ENCODE data around the gene TNFSF4. TPM values are rescaled to one million over a fixed set of nuclear protein-coding genes. Genes with fewer than 3 reads are reported as not detected.

Gene TNFSF4
- total RNA-seq, 2 experiments from 2014 or later: 0.17 to 0.33 TPM

DNA sequence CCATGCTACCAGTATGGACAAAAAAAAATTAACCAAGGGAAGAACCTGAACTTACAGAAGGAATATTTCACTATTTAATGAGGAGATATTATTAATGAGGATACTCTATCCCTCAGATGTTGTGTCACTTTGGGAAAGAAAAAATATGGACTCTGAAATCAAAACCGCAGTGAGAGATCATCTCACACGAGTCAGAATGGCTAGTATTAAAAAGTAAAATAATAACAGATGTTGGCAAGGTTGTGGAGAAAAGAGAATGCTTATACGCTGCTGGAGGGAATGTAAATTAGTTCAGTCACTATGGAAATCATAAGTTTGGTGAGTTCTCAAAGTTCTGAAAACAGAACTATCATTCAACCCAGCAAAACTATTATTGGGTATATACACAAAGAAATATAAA, 30.9 kb downstream of the TNFSF4 start:
- Histone ChIP-seq H3K27me3 (ENCODE audit: control insufficient read depth in 1 of 2, insufficient read depth in 2 of 2, low read length in 2 of 2) (no peaks in the 10 kb centered on the region), H3K4me1 (ENCODE audit: insufficient read depth, low read length) (no peaks in the 10 kb centered on the region), H3K27ac (ENCODE audit: low read depth in 1 of 2, low read length in 2 of 2) (no peak overlapping the region), H3K9me3 (ENCODE audit: control insufficient read depth in 1 of 2, insufficient read depth in 1 of 2, low read length in 2 of 2) (peaks cover 18 to 31% of the 10 kb centered on the region in 2 experiments), H3K4me3 (ENCODE audit: low read length) (no peak overlapping the region), H3K36me3 (ENCODE audit: insufficient read depth, low read length) (no peaks in the 10 kb centered on the region)
- Mint-ChIP-seq H3K4me1 (ENCODE audit: low read depth) (peaks cover 7% of the 10 kb centered on the region), H3K27ac (no peak overlapping the region), H3K36me3 (ENCODE audit: low read depth) (peaks cover 15% of the 10 kb centered on the region), H3K4me3 (no peak overlapping the region), H3K27me3 (no peaks in the 10 kb centered on the region), H3K9me3 (peaks cover 24% of the 10 kb centered on the region)
- no peak for ATAC-seq (ENCODE audit: poor library complexity)
- intact Hi-C loops (cut with DNase I, micrococcal nuclease): no loop called here
- ChIA-PET POLR2A (no interaction called here), CTCF (no interaction called here)
- TF ChIP-seq, protein P1, sequence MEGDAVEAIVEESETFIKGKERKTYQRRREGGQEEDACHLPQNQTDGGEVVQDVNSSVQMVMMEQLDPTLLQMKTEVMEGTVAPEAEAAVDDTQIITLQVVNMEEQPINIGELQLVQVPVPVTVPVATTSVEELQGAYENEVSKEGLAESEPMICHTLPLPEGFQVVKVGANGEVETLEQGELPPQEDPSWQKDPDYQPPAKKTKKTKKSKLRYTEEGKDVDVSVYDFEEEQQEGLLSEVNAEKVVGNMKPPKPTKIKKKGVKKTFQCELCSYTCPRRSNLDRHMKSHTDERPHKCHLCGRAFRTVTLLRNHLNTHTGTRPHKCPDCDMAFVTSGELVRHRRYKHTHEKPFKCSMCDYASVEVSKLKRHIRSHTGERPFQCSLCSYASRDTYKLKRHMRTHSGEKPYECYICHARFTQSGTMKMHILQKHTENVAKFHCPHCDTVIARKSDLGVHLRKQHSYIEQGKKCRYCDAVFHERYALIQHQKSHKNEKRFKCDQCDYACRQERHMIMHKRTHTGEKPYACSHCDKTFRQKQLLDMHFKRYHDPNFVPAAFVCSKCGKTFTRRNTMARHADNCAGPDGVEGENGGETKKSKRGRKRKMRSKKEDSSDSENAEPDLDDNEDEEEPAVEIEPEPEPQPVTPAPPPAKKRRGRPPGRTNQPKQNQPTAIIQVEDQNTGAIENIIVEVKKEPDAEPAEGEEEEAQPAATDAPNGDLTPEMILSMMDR (IDR thresholded peaks at IDR 0.05): no peak
- DNase-seq: no peak

DNA sequence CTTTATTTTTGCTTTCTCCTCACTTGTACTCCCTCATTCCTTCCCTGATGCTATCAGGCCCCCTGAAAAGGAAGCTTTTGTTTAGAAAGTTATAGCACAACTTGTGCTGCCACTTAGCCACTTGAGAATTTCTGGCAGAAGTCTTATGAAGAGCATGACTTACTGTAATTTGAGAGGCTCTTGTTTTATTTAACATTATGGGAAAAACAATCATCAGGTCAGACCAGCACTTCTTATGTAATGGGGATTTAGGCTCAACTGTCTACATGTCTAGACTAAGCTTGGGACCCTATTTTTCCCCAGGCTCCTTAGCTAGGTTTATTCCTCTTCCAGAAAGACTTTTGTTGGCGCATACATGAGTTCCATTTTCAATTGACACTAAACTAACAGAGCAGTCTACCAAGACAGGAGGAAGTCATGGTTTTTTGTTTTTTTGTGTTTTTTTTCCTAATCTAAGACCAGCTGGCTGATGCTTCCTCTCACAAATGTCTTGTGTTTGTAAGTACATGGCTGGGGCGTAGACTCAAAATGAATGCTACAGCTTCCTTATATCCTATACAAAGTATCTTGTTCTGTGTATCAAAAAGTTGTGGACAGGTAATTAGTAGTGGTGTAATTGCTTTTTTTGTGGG, 31.5 kb downstream of the TNFSF4 start:
- Histone ChIP-seq H3K4me3 (ENCODE audit: low read length) (no peak overlapping the region), H3K27ac (ENCODE audit: low read depth in 1 of 2, low read length in 2 of 2) (no peak overlapping the region), H3K4me1 (ENCODE audit: insufficient read depth, low read length) (no peaks in the 10 kb centered on the region), H3K27me3 (ENCODE audit: control insufficient read depth in 1 of 2, insufficient read depth in 2 of 2, low read length in 2 of 2) (no peaks in the 10 kb centered on the region), H3K36me3 (ENCODE audit: insufficient read depth, low read length) (no peaks in the 10 kb centered on the region), H3K9me3 (ENCODE audit: control insufficient read depth in 1 of 2, insufficient read depth in 1 of 2, low read length in 2 of 2) (peaks cover 18 to 33% of the 10 kb centered on the region in 2 experiments)
- TF ChIP-seq, protein P1 (IDR thresholded peaks at IDR 0.05): no peak
- Mint-ChIP-seq H3K4me3 (no peak overlapping the region), H3K9me3 (peaks cover 27% of the 10 kb centered on the region), H3K27me3 (no peaks in the 10 kb centered on the region), H3K36me3 (ENCODE audit: low read depth) (peaks cover 19% of the 10 kb centered on the region), H3K4me1 (ENCODE audit: low read depth) (peaks cover 7% of the 10 kb centered on the region), H3K27ac (no peak overlapping the region)
- ChIA-PET POLR2A (no interaction called here), CTCF (no interaction called here)
- DNase-seq (no peak), ATAC-seq (ENCODE audit: poor library complexity) (no peak)
- intact Hi-C loops (cut with DNase I, micrococcal nuclease): no loop called here

DNA sequence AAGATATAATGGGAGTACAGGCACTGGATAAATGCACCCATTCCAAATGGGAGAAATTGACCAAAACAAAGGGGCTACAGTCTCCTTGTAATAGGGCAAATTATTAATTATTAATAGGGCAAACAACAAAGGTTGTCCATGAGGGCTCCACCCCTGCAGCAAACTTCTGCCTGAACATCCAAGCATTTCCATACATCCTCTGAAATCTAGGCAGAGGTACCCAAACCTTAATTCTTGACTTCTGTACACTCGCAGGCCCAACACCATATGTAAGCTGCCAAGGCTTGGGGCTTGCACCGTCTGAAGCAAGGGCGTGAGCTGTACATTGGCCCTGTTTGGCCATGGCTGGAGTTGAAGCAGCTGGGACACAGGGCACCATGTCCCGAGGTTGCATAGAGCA, 33.7 kb downstream of the TNFSF4 start:
- ChIA-PET POLR2A (no interaction called here), CTCF (no interaction called here)
- Histone ChIP-seq H3K36me3 (ENCODE audit: insufficient read depth, low read length) (no peaks in the 10 kb centered on the region), H3K4me3 (ENCODE audit: low read length) (no peak overlapping the region), H3K4me1 (ENCODE audit: insufficient read depth, low read length) (no peaks in the 10 kb centered on the region), H3K27ac (ENCODE audit: low read depth in 1 of 2, low read length in 2 of 2) (no peak overlapping the region), H3K27me3 (ENCODE audit: control insufficient read depth in 1 of 2, insufficient read depth in 2 of 2, low read length in 2 of 2) (no peaks in the 10 kb centered on the region), H3K9me3 (ENCODE audit: control insufficient read depth in 1 of 2, insufficient read depth in 1 of 2, low read length in 2 of 2) (peaks cover 17 to 29% of the 10 kb centered on the region in 2 experiments)
- peaks cover 19% of the 10 kb centered on the region for H3K36me3 Mint-ChIP-seq (ENCODE audit: low read depth)
- no peak overlapping the region for H3K4me3 Mint-ChIP-seq
- no peak for ATAC-seq (ENCODE audit: poor library complexity)
- no peak for DNase-seq
- TF ChIP-seq, protein P1 (IDR thresholded peaks at IDR 0.05): no peak
- H3K9me3 Mint-ChIP-seq: peaks cover 30% of the 10 kb centered on the region
- H3K27me3 Mint-ChIP-seq: no peaks in the 10 kb centered on the region
- H3K27ac Mint-ChIP-seq: no peak overlapping the region
- H3K4me1 Mint-ChIP-seq (ENCODE audit: low read depth): peaks cover 7% of the 10 kb centered on the region
- intact Hi-C loops (cut with DNase I, micrococcal nuclease): no loop called here

All from CD4-positive, alpha-beta T cell (primary cell).